Duodenal mucosa (tissue), 2 donors: Measurements from ENCODE around the gene COMMD3.
A peak's percentile ranks its signal among the peaks of the same experiment; 100 is the strongest.
"Not testable (repeated sequence)": the region's sequence is repeated elsewhere in the genome, so short reads cannot be mapped to it uniquely, and the experiment has no call there.

Experiments used
- H3K27ac ChIP-seq: one replicate; pipeline ENCODE4 v1.7.0; 2013; ENCODE audit warnings: low read depth, low read length
- H3K27me3 ChIP-seq, 2 donors: one replicate each; pipeline ENCODE4 v1.7.0; 2013; ENCODE audit warnings: low read length in 2 of 2, control low read depth in 1 of 2; ENCODE audit not compliant: insufficient read depth in 2 of 2, control insufficient read depth in 1 of 2
- H3K36me3 ChIP-seq, 2 donors: one replicate each; pipeline ENCODE4 v1.7.0; 2013; ENCODE audit warnings: low read length in 2 of 2, control low read depth in 1 of 2; ENCODE audit not compliant: insufficient read depth in 2 of 2, control insufficient read depth in 1 of 2
- H3K4me1 ChIP-seq, 2 donors: one replicate each; pipeline ENCODE4 v1.7.0; 2013; ENCODE audit warnings: low read length in 2 of 2, control low read depth in 1 of 2; ENCODE audit not compliant: insufficient read depth in 2 of 2, control insufficient read depth in 1 of 2
- H3K4me3 ChIP-seq, 2 donors: one replicate each; pipeline ENCODE4 v1.7.0; 2013; ENCODE audit warnings: low read length in 2 of 2, low read depth in 1 of 2
- H3K9ac ChIP-seq, 2 donors: one replicate each; pipeline ENCODE4 v1.7.0; 2013; ENCODE audit warnings: low read length in 2 of 2, low read depth in 1 of 2
- H3K9me3 ChIP-seq, 2 donors: one replicate each; pipeline ENCODE4 v1.7.0; 2013; ENCODE audit warnings: low read length in 2 of 2, control low read depth in 1 of 2; ENCODE audit not compliant: control insufficient read depth in 1 of 2

The COMMD3 gene

DNA sequence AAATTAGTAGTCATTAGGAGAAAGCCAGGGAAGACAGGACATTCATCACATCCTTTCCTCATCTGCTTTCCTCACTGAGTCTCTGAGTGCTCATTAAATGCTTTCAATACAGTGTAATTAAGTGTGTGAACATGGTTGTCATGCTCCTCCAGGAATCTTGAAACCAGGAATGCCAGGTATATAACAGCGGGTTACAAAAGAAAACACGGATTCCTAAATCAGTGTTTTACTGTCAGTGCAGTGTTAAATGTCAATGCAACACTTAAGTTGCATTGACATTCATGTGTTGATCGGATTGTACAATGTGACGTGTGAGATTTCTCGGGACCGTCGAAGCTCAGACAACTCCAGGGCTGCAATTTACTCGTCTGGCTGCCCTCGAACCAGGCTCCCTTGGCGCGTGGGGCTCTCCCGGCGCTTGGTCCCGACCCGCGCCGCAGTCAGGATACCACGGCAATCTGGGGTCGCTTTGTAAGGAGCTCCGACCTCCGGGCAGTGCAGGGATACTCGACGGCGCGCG lies 28.7 kb downstream of the COMMD3 start:
- H3K27me3 ChIP-seq: peaks cover 51 to 64% of the 10 kb centered on the region in 2 donors
- H3K36me3 ChIP-seq: no peaks in the 10 kb centered on the region
- H3K9ac ChIP-seq: no peak overlapping the region
- H3K27ac ChIP-seq: no peak overlapping the region
- no peaks in the 10 kb centered on the region for H3K9me3 ChIP-seq
- H3K4me1 ChIP-seq: peaks cover 10% of the 10 kb centered on the region in 2 donors
- peak overlapping the region in 1 of 2 donors; percentile 1 for H3K4me3 ChIP-seq

DNA sequence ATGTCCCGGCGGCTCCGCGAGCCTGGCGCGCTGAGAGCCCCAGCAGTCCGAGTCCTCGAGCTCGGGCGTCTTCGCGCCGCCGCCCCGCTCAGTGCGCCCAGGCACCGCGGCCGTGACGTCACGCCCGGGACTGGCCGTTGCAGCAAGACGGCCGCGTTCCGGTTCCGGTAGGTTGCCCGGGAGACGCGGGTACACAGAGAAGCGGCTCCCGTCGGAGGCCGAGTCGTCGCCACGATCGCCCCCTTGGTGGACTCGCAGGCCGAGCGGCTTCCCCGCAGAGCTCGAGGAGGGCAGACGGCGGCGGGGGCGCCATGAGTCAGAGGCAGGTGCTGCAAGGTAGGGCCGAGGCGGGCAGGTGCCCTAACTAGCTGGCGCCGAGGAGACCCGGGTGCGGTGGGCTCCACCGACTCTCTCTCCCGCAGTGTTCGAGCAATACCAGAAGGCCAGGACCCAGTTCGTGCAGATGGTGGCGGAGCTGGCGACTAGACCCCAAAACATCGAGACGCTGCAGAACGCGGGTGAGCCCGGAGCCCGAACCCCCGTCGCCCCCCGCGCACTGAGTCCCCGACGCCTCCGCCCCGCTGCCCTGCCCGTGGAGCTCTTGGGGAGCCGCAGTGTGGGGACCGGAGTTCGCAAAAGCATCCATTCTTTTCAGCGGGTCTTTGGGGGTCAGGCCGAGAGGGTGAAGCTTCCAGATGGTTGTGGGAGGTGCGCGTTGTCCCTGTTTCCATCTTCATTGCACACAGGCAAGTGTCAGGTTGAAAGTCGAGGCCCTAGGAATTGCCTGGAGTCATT lies 29.3 kb downstream of the COMMD3 start, which contains the start of gene SPAG6:
Gene SPAG6 (plus strand): TSS at position 196 of the 795 bp plus-strand sequence. CDS start 116 bp downstream, at position 312.
- H3K9me3 ChIP-seq: no peaks in the 10 kb centered on the region
- no peak within 1 kb of the TSS for H3K9ac ChIP-seq
- H3K4me3 ChIP-seq: peak within 1 kb of the TSS; percentile 1 to 44
- H3K27ac ChIP-seq: no peak within 1 kb of the TSS
- peaks cover 51 to 63% of the 10 kb centered on the region in 2 donors for H3K27me3 ChIP-seq
- no peaks in the 10 kb centered on the region for H3K36me3 ChIP-seq
- peaks cover 7% of the 10 kb centered on the region in 2 donors for H3K4me1 ChIP-seq

DNA sequence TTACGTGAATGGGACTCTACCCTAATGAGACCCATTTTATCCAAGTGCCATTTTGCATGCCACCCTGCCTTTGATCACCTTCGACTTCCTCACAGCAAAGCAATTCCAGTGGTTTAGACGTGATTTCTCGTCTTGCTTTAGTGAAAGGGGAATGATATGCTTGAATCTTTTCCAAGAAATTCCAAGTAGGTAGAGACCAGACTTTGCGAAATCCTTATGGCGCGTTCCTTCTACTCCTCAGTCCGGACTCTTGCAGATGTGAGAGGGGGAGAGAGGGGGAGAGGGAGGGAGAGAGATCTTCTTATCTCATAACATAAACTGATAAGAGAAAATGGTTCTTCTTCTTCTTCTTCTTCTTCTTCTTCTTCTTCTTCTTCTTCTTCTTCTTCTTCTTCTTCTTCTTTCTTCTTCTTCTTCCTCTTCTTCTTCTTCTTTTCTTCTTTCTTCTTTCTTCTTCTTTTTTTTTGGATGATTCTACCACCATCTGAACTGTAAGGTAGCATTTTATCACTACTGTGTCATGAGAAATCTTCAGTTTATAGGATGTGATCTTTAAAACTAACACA lies 30.0 kb downstream of the COMMD3 start:
- Histone ChIP-seq H3K9me3 (no peaks in the 10 kb centered on the region), H3K27me3 (peaks cover 50 to 61% of the 10 kb centered on the region in 2 donors), H3K4me1 (peaks cover 5 to 6% of the 10 kb centered on the region in 2 donors), H3K4me3 (no peak overlapping the region), H3K36me3 (no peaks in the 10 kb centered on the region), H3K27ac (no peak overlapping the region), H3K9ac (no peak overlapping the region)

DNA sequence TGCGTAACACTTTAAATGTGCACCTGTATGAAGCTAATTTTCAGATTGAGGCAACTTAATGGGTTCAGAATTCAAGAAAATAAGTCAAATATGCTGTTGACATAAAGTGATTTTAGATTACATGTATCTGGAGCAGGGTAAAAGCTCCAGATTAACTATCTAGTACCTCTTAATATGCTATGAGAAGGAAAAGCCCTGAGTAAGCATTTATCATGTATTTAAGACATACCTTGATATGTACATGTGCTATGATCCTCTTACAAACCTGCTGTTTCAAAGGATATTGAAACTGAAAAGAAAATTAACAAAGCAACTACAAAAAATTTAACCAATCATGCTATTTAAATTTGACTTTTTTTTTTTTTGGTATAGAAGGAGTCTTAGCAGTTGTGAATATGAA lies 33.6 kb downstream of the COMMD3 start:
- no peak overlapping the region for H3K4me3 ChIP-seq
- H3K36me3 ChIP-seq: no peaks in the 10 kb centered on the region
- peaks cover 20 to 32% of the 10 kb centered on the region in 2 donors for H3K27me3 ChIP-seq
- no peak overlapping the region for H3K9ac ChIP-seq
- no peaks in the 10 kb centered on the region for H3K4me1 ChIP-seq
- H3K27ac ChIP-seq: no peak overlapping the region
- H3K9me3 ChIP-seq: no peaks in the 10 kb centered on the region

DNA sequence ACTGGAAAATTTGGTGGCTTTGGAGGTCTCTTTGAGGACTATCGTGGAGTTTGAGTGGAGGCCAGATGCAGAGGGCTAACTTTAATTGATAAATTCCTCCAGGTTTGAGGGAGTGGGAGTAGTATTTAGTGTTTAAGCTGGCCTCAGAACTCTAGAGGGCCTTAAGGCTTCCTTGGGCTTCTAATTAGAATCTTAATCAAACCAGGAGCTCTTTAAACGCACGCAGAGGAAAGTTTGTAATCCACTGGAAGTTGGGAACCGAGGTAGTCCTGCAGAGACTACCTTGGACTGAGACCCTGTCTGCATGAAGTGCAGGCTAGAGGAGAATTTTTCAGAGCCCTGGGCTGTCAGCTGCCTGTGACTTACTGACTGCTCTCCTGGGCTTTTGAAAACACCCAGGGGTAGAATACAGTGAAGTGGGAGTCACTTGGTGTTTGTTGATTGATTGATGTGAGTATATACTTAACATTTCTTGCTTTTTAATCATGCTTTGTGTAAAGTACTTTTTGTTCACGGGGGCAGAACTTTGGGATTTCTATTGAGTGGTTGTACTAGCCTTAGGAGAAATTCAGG lies 35.0 kb downstream of the COMMD3 start:
- no peak overlapping the region for H3K9ac ChIP-seq
- H3K4me3 ChIP-seq: no peak overlapping the region
- no peaks in the 10 kb centered on the region for H3K9me3 ChIP-seq
- H3K36me3 ChIP-seq: no peaks in the 10 kb centered on the region
- no peaks in the 10 kb centered on the region for H3K4me1 ChIP-seq
- no peak overlapping the region for H3K27ac ChIP-seq
- peaks cover 6 to 17% of the 10 kb centered on the region in 2 donors for H3K27me3 ChIP-seq

DNA sequence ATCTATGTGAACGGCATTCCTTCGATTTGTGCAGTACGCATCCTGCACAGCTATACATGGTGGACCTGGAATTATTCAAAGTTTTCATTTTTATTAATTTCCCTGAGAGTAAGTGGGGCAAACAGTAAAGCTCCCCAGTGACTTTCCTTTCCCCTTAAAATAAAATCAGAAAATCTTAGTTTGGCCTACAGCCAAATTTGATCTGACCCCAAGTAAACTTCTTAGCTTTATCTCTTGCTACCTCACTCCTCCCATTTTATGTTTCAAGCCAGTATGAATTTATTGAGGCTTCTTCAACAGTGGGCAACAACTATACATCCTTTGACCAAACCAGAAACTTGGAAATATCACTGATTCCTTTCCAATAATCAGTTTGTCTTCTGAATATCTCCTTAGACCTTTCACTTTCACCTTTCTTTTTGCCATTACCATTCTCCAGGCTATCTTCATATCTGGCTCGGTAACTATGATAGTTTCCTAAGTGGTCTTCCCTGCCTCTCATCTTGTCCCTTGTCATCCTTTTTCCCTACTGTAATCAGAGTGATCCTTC lies 40.2 kb downstream of the COMMD3 start:
- Histone ChIP-seq H3K4me3 (no peak overlapping the region), H3K9me3 (no peaks in the 10 kb centered on the region), H3K9ac (no peak overlapping the region), H3K27ac (no peak overlapping the region), H3K4me1 (no peaks in the 10 kb centered on the region), H3K36me3 (no peaks in the 10 kb centered on the region), H3K27me3 (peaks cover 0 to 6% of the 10 kb centered on the region in 2 donors)

DNA sequence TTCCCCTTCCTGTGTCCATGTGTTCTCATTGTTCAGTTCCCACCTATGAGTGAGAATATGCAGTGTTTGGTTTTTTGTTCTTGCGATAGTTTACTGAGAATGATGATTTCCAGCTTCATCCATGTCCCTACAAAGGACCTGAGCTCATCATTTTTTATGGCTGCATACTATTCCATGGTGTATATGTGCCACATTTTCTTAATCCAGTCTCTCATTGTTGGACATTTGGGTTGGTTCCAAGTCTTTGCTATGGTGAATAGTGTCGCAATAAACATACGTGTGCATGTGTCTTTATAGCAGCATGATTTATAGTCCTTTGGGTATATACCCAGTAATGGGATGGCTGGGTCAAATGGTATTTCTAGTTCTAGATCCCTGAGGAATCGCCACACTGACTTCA lies 41.6 kb downstream of the COMMD3 start:
- not testable (repeated sequence) for H3K27ac ChIP-seq, H3K9me3 ChIP-seq, H3K4me3 ChIP-seq, H3K9ac ChIP-seq, H3K27me3 ChIP-seq, H3K4me1 ChIP-seq, H3K36me3 ChIP-seq

DNA sequence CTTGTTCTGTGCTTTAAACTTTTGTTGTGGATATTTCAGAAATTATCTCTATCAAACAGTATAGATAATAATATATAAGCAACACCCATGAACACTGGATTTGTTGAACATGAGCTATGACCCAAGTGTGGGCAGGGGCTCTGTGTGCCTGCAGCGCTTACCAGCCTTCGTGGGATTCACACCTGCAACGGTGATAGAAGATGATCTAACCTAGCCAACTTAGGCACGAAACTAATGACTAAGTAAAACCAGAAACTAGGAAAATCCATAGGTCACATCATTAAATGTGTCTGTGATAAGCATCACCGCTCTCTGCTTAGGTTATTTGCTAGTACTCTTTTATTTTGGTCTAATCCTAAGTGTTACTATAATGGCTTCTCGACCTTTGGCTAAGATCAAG lies 47.1 kb downstream of the COMMD3 start:
- Histone ChIP-seq H3K27me3 (no peaks in the 10 kb centered on the region), H3K9ac (no peak overlapping the region), H3K4me3 (no peak overlapping the region), H3K36me3 (no peaks in the 10 kb centered on the region), H3K9me3 (no peaks in the 10 kb centered on the region), H3K4me1 (no peaks in the 10 kb centered on the region), H3K27ac (no peak overlapping the region)

DNA sequence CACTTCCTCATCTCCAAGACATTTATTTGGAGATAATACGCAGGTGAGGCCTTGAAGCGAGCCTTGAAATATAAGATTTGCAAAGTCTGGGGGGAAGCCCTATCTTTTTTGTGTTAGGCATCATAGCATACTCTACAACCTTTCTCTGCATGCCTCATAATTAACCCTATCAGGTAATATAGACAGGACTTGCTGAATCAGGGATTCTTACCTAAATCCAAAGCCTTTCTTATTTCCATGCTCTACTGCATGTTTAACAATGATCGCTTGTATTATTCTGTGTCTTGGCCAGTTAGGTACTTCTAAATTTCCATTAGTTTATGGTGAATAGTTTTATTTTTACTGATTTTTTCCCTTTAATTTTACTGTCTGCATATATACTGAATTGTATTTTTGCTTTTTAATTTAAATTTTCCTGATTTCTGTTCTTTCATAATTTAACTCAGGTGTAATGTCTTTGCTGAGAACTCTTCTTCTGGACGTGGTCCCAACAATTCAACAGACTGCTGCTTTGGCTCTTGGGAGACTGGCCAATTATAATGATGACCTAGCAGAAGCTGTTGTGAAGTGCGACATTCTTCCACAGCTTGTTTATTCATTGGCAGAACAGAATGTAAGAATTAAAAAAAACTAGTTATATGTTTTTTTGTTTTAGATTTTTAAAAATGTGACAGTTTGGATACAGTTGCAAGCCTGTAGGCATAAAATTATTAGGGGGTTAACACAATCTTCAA lies 48.4 kb downstream of the COMMD3 start:
- H3K9ac ChIP-seq: no peak overlapping the region
- H3K27me3 ChIP-seq: no peaks in the 10 kb centered on the region
- no peak overlapping the region for H3K4me3 ChIP-seq
- H3K27ac ChIP-seq: no peak overlapping the region
- H3K36me3 ChIP-seq: no peaks in the 10 kb centered on the region
- H3K4me1 ChIP-seq: no peaks in the 10 kb centered on the region
- H3K9me3 ChIP-seq: no peaks in the 10 kb centered on the region
